Keratinocyte (primary cell): ENCODE data around the gene KCTD17. TPM values are rescaled to one million over a fixed set of nuclear protein-coding genes. Genes with fewer than 3 reads are reported as not detected.

Experiments used
- DNase-seq: peaks from one replicate; pipeline ENCODE4 v3.0.0-alpha.2; 2011; ENCODE audit warnings: low read depth, missing footprints, low spot score
- FAIRE-seq: peaks from 2 replicates; lab custom pipeline; 2011; peaks lifted over from hg19 to GRCh38; lab: Jason Lieb, UNC
- H2AFZ ChIP-seq: 2 replicates; pipeline ENCODE4 v1.6.0; 2012; ENCODE audit warnings: low read length, control low read depth, inconsistent platforms; ENCODE audit not compliant: control insufficient read depth
- H3K27ac ChIP-seq: 2 replicates; pipeline ENCODE4 v1.5.1; 2011; ENCODE audit warnings: low read length; ENCODE audit not compliant: control insufficient read depth, insufficient read depth
- H3K27me3 ChIP-seq: 3 replicates; pipeline ENCODE4 v1.6.0; 2011; ENCODE audit warnings: low read length; ENCODE audit not compliant: control insufficient read depth, insufficient read depth; ENCODE audit errors: extremely low read depth
- H3K36me3 ChIP-seq, 2 experiments: 2 replicates in 1 of 2; 3 replicates in 1 of 2; pipeline ENCODE4 v1.5.1; 2011; ENCODE audit warnings: low read length in 2 of 2, mild to moderate bottlenecking in 1 of 2; ENCODE audit not compliant: control insufficient read depth in 2 of 2, insufficient read depth in 2 of 2; ENCODE audit errors: extremely low read depth in 1 of 2
- H3K4me1 ChIP-seq: 3 replicates; pipeline ENCODE4 v1.5.1; 2011; ENCODE audit warnings: low read length; ENCODE audit not compliant: control insufficient read depth, insufficient read depth; ENCODE audit errors: extremely low read depth
- H3K4me2 ChIP-seq: 3 replicates; pipeline ENCODE4 v1.6.0; 2011; ENCODE audit warnings: low read depth, low read length; ENCODE audit not compliant: control insufficient read depth, insufficient read depth; ENCODE audit errors: extremely low read depth
- H3K4me3 ChIP-seq, 3 experiments: fragments of 200-600 bp in 1 of 3; sonication (generic) in 1 of 3; 2 replicates in 2 of 3; 3 replicates in 1 of 3; pipeline ENCODE4 v1.5.1; 2011 to 2016; ENCODE audit warnings: low read length in 3 of 3, mild to moderate bottlenecking in 3 of 3, control low read depth in 2 of 3, inconsistent platforms in 1 of 3, low read depth in 1 of 3, mixed read lengths in 1 of 3, mixed run types in 1 of 3, moderate library complexity in 1 of 3; ENCODE audit not compliant: control insufficient read depth in 2 of 3, insufficient read depth in 2 of 3; ENCODE audit errors: extremely low read depth in 1 of 3
- H3K79me2 ChIP-seq: 2 replicates; pipeline ENCODE4 v1.6.0; 2012; ENCODE audit warnings: low read length; ENCODE audit not compliant: control insufficient read depth, insufficient read depth
- H3K9ac ChIP-seq: 3 replicates; pipeline ENCODE4 v1.6.0; 2011; ENCODE audit warnings: low read length; ENCODE audit not compliant: control insufficient read depth, insufficient read depth; ENCODE audit errors: extremely low read depth
- H3K9me1 ChIP-seq: 3 replicates; pipeline ENCODE4 v1.6.0; 2011; ENCODE audit warnings: low read length; ENCODE audit not compliant: control insufficient read depth, insufficient read depth; ENCODE audit errors: extremely low read depth
- H3K9me3 ChIP-seq: 2 replicates; pipeline ENCODE4 v1.5.1; 2012; ENCODE audit warnings: low read depth, low read length; ENCODE audit not compliant: control insufficient read depth
- H4K20me1 ChIP-seq: 3 replicates; pipeline ENCODE4 v1.6.0; 2011; ENCODE audit warnings: low read length; ENCODE audit not compliant: control insufficient read depth, insufficient read depth; ENCODE audit errors: extremely low read depth
- EZH2 ChIP-seq: IDR thresholded peaks from one replicate; pipeline ENCODE4 v1.6.1; 2012; ENCODE audit warnings: inconsistent platforms, mild to moderate bottlenecking, low read length, moderate library complexity
- dilution Hi-C: fragments of 300-500 bp; cut with MboI; formaldehyde crosslinking; loops from one replicate; pipeline ENCODE4 v1.7.0; 2020; ENCODE audit warnings: low sequenced_read_pairs; ENCODE audit not compliant: extremely low pct_ligation_motif_present
- polyA plus RNA-seq, 5 experiments: library from polyadenylated mRNA; depleted of rRNA in 3 of 5; stranded (reverse) in 3 of 5; stranded (forward) in 1 of 5; unstranded in 1 of 5; fragments of >200 nt; gene quantifications; 1 replicate in 1 of 5; 2 replicates in 3 of 5; 3 replicates in 1 of 5; pipeline versions ENCODE4 v1.2.1 to v1.2.3, GENCODE V29; 2011 to 2012; ENCODE audit warnings: missing spikeins in 2 of 5, low read depth in 1 of 5, low replicate concordance in 1 of 5
- TF ChIP-seq, protein P1 (sequence below), 3 experiments: IDR thresholded peaks in 1 of 3; conservative IDR thresholded peaks in 1 of 3; optimal IDR thresholded peaks in 1 of 3; 2 replicates in 2 of 3; 3 replicates in 1 of 3; pipeline versions ENCODE3 to v1.5.1; 2011; ENCODE audit warnings: low read length in 3 of 3, mild to moderate bottlenecking in 3 of 3, moderate library complexity in 2 of 3, control low read depth in 1 of 3, inconsistent platforms in 1 of 3; ENCODE audit not compliant: insufficient read depth in 2 of 3; ENCODE audit errors: extremely low read depth in 1 of 3

Gene KCTD17
- polyA plus RNA-seq, 1 donor (not counting 4 experiments of a cell fraction or from before 2014, with no cell fraction given): 16.3 TPM

DNA sequence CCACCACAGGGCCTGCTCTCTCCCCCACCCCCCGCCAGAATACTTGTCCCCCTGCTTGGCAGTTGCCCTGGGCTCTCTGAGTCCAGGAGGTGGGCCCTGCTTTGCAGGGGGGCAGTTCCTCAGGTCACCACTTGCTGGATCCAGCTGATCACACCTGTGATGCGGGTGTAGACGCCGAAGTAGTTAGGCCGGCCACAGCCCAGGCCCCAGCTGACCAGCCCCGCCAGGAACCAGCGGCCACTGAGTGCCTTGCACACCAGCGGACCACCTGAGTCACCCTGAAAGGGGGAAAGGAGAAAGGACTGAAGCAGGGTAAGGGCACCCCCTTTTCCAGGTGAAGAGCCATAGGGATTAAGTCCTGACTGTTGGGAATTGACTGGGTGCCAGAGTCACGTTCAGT is 14.4 kb downstream of the KCTD17 start:
- no peaks in the 10 kb centered on the region for H3K4me1 ChIP-seq
- H3K27ac ChIP-seq: no peak overlapping the region
- no peak for DNase-seq
- no peak overlapping the region for H3K4me2 ChIP-seq
- dilution Hi-C loops: no loop called here
- H3K4me3 ChIP-seq: no peak overlapping the region
- no peak overlapping the region for H2AFZ ChIP-seq
- H4K20me1 ChIP-seq: no peaks in the 10 kb centered on the region
- FAIRE-seq: no peak
- TF ChIP-seq, protein P1, sequence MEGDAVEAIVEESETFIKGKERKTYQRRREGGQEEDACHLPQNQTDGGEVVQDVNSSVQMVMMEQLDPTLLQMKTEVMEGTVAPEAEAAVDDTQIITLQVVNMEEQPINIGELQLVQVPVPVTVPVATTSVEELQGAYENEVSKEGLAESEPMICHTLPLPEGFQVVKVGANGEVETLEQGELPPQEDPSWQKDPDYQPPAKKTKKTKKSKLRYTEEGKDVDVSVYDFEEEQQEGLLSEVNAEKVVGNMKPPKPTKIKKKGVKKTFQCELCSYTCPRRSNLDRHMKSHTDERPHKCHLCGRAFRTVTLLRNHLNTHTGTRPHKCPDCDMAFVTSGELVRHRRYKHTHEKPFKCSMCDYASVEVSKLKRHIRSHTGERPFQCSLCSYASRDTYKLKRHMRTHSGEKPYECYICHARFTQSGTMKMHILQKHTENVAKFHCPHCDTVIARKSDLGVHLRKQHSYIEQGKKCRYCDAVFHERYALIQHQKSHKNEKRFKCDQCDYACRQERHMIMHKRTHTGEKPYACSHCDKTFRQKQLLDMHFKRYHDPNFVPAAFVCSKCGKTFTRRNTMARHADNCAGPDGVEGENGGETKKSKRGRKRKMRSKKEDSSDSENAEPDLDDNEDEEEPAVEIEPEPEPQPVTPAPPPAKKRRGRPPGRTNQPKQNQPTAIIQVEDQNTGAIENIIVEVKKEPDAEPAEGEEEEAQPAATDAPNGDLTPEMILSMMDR (optimal IDR thresholded peaks at IDR 0.05 in 1 of 3, IDR thresholded peaks at IDR 0.05 in 1 of 3, conservative IDR thresholded peaks at IDR 0.05 in 1 of 3; ENCODE audit: extremely low read depth in 1 of 3, insufficient read depth in 2 of 3, low read length in 3 of 3): no peak
- no peak for TF ChIP-seq EZH2
- no peaks in the 10 kb centered on the region for H3K9me3 ChIP-seq
- no peaks in the 10 kb centered on the region for H3K79me2 ChIP-seq
- H3K9ac ChIP-seq: no peak overlapping the region
- no peaks in the 10 kb centered on the region for H3K9me1 ChIP-seq
- peaks cover 11% of the 10 kb centered on the region for H3K27me3 ChIP-seq
- no peaks in the 10 kb centered on the region for H3K36me3 ChIP-seq

DNA sequence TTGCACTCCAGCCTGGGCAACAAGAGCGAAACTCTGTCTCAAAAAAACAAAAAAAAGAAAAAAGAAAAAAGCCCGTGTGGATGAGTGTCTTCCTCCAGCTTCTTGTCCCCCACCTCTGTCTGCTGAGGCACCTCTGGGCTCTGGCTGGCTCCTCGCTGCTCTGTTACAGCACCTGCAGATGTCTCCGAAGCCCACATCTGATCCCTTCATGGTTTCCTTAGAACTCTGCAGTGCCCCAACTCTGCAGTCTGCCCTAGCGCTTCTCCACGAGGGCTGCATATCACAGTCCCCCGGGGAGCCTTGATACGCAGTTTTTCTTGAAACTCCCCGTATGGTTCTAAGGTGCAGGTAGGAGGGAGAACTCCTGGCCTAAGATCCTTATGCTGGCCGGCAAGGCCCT is 15.9 kb downstream of the KCTD17 start:
- Histone ChIP-seq H2AFZ (no peak overlapping the region), H3K9me3 (no peaks in the 10 kb centered on the region), H3K27me3 (peaks cover 11% of the 10 kb centered on the region), H3K36me3 (no peaks in the 10 kb centered on the region), H3K9me1 (no peaks in the 10 kb centered on the region), H3K27ac (no peak overlapping the region), H4K20me1 (no peaks in the 10 kb centered on the region), H3K4me3 (no peak overlapping the region), H3K4me1 (no peaks in the 10 kb centered on the region), H3K79me2 (no peaks in the 10 kb centered on the region), H3K9ac (no peak overlapping the region), H3K4me2 (no peak overlapping the region)
- no peak for FAIRE-seq
- TF ChIP-seq, protein P1 (optimal IDR thresholded peaks at IDR 0.05 in 1 of 3, IDR thresholded peaks at IDR 0.05 in 1 of 3, conservative IDR thresholded peaks at IDR 0.05 in 1 of 3; ENCODE audit: extremely low read depth in 1 of 3, insufficient read depth in 2 of 3, low read length in 3 of 3): no peak
- TF ChIP-seq EZH2: no peak
- DNase-seq: no peak
- dilution Hi-C loops: no loop called here
